GM19455 (cell line): ENCODE measurements around the gene IQCH.
"Not testable (repeated sequence)": the region's sequence is repeated elsewhere in the genome, so short reads cannot be mapped to it uniquely, and the experiment has no call there.

Source experiments
- ATAC-seq: cut with Tn5 transposase; IDR thresholded peaks from one replicate; pipeline ENCODE4 v1.9.1; 2021; ENCODE audit not compliant: unreplicated experiment

Gene IQCH

GRCh38 chr15:67244971-67245478, 9.6 kb upstream of the IQCH start:
- no peak for ATAC-seq

- ATAC-seq = not testable (repeated sequence)
These were observed 8.0 kb upstream of the IQCH start for GRCh38 chr15:67246606-67247005.

GRCh38 chr15:67248011-67248505, 6.5 kb upstream of the IQCH start:
- ATAC-seq = no peak

GRCh38 chr15:67249830-67250229, 4.8 kb upstream of the IQCH start:
- ATAC-seq = no peak

GRCh38 chr15:67251318-67251717, 3.3 kb upstream of the IQCH start:
- ATAC-seq = no peak

- no peak for ATAC-seq
These were observed 1.5 kb upstream of the IQCH start for GRCh38 chr15:67253101-67253500.

- no peak for ATAC-seq
These were observed 893 bp upstream of the IQCH start for GRCh38 chr15:67253549-67254237.

- ATAC-seq = no peak
These were observed 1.5 kb downstream of the IQCH start for GRCh38 chr15:67256051-67256450.

- not testable (repeated sequence) for ATAC-seq
These were observed 3.8 kb downstream of the IQCH start for GRCh38 chr15:67258412-67258811.

GRCh38 chr15:67259379-67259778, 4.8 kb downstream of the IQCH start:
- no peak for ATAC-seq

GRCh38 chr15:67259806-67260205, 5.2 kb downstream of the IQCH start:
- no peak for ATAC-seq

GRCh38 chr15:67266870-67267269, 12.3 kb downstream of the IQCH start:
- ATAC-seq = no peak

GRCh38 chr15:67267440-67267839, 12.9 kb downstream of the IQCH start:
- ATAC-seq = no peak

GRCh38 chr15:67267951-67268941, 13.7 kb downstream of the IQCH start:
- ATAC-seq = no peak

GRCh38 chr15:67274236-67274635, 19.6 kb downstream of the IQCH start:
- no peak for ATAC-seq

- ATAC-seq = no peak
These were observed 22.1 kb downstream of the IQCH start for GRCh38 chr15:67276666-67277065.

GRCh38 chr15:67280217-67280616, 25.6 kb downstream of the IQCH start:
- no peak for ATAC-seq

GRCh38 chr15:67281714-67282113, 27.1 kb downstream of the IQCH start:
- no peak for ATAC-seq

GRCh38 chr15:67285625-67286024, 31.0 kb downstream of the IQCH start:
- not testable (repeated sequence) for ATAC-seq

GRCh38 chr15:67286400-67286799, 31.8 kb downstream of the IQCH start:
- ATAC-seq = not testable (repeated sequence)

GRCh38 chr15:67290319-67290718, 35.7 kb downstream of the IQCH start:
- ATAC-seq = no peak

- ATAC-seq = no peak
These were observed 41.6 kb downstream of the IQCH start for GRCh38 chr15:67296188-67296587.
